Liver (tissue), 9 donors: ENCODE data around the gene RFPL4A. TPM values are rescaled to one million over a fixed set of nuclear protein-coding genes. Genes with fewer than 3 reads are reported as not detected.

ENCODE experiments used
- DNase-seq: peaks from one replicate; pipeline ENCODE4 v3.0.0-alpha.2; 2017; ENCODE audit warnings: low spot score
- H3K27ac ChIP-seq, 2 donors: one replicate each; pipeline ENCODE4 v1.7.0; 2013; ENCODE audit warnings: inconsistent platforms in 2 of 2, low read length in 2 of 2, control low read depth in 1 of 2, low read depth in 1 of 2, mild to moderate bottlenecking in 1 of 2
- H3K27me3 ChIP-seq, 4 donors: one replicate each; pipeline versions ENCODE4 v1.6.1 to v1.7.0; 2013; ENCODE audit warnings: low read length in 3 of 4, inconsistent platforms in 1 of 4, mild to moderate bottlenecking in 1 of 4, moderate library complexity in 1 of 4; ENCODE audit not compliant: control insufficient read depth in 4 of 4, insufficient read depth in 4 of 4
- H3K36me3 ChIP-seq, 4 donors: one replicate each; pipeline versions ENCODE4 v1.6.1 to v1.7.0; 2013; ENCODE audit warnings: low read length in 3 of 4, mild to moderate bottlenecking in 3 of 4, low read depth in 1 of 4, moderate library complexity in 1 of 4; ENCODE audit not compliant: control insufficient read depth in 4 of 4, insufficient read depth in 3 of 4
- H3K4me1 ChIP-seq, 4 donors: one replicate each; pipeline versions ENCODE4 v1.6.1 to v1.7.0; 2013; ENCODE audit warnings: low read length in 3 of 4, mild to moderate bottlenecking in 3 of 4, moderate library complexity in 1 of 4; ENCODE audit not compliant: control insufficient read depth in 4 of 4, insufficient read depth in 4 of 4
- H3K4me3 ChIP-seq, 3 donors: one replicate each; pipeline versions ENCODE4 v1.6.1 to v1.7.0; 2013; ENCODE audit warnings: low read length in 3 of 3, control low read depth in 1 of 3, low read depth in 1 of 3, mild to moderate bottlenecking in 1 of 3
- H3K9ac ChIP-seq, 2 donors: one replicate each; pipeline ENCODE4 v1.7.0; 2013; ENCODE audit warnings: low read length in 2 of 2, mild to moderate bottlenecking in 2 of 2, moderate library complexity in 2 of 2, control low read depth in 1 of 2, low read depth in 1 of 2
- H3K9me3 ChIP-seq, 4 donors: one replicate each; pipeline versions ENCODE4 v1.6.1 to v1.7.0; 2013; ENCODE audit warnings: low read length in 3 of 4; ENCODE audit not compliant: control insufficient read depth in 4 of 4
- EGR1 ChIP-seq, 2 donors: IDR thresholded peaks; 2 replicates each; pipeline ENCODE4 v1.6.1; 2016 to 2018; ENCODE audit warnings: antibody characterized with exemption in 2 of 2, low read depth in 2 of 2
- FOXA1 ChIP-seq: IDR thresholded peaks from 2 replicates; pipeline ENCODE4 v1.6.1; 2016; ENCODE audit warnings: antibody characterized with exemption
- FOXA2 ChIP-seq: IDR thresholded peaks from 2 replicates; pipeline ENCODE4 v1.6.1; 2016; ENCODE audit warnings: antibody characterized with exemption
- GABPA ChIP-seq, 2 donors: IDR thresholded peaks in 1 of 2; conservative IDR thresholded peaks in 1 of 2; 2 replicates each; pipeline ENCODE4 v1.6.1; 2016; ENCODE audit warnings: antibody characterized with exemption in 2 of 2, mild to moderate bottlenecking in 1 of 2, moderate library complexity in 1 of 2
- HNF4A ChIP-seq, 2 donors: conservative IDR thresholded peaks; 2 replicates each; pipeline ENCODE4 v1.6.1; 2016; ENCODE audit warnings: antibody characterized with exemption in 2 of 2, mild to moderate bottlenecking in 2 of 2
- HNF4G ChIP-seq: IDR thresholded peaks from 2 replicates; pipeline ENCODE4 v1.6.1; 2016; ENCODE audit warnings: antibody characterized with exemption
- JUND ChIP-seq, 2 donors: IDR thresholded peaks; 2 replicates each; pipeline ENCODE4 v1.6.1; 2016; ENCODE audit warnings: antibody characterized with exemption in 2 of 2
- NR2F2 ChIP-seq: IDR thresholded peaks from 2 replicates; pipeline ENCODE4 v1.6.1; 2016; ENCODE audit warnings: antibody characterized with exemption
- RAD21 ChIP-seq, 2 donors: IDR thresholded peaks; 2 replicates each; pipeline ENCODE4 v1.6.1; 2016; ENCODE audit warnings: antibody characterized with exemption in 2 of 2, mild to moderate bottlenecking in 2 of 2
- RXRA ChIP-seq, 2 donors: IDR thresholded peaks; 2 replicates each; pipeline ENCODE4 v1.6.1; 2017 to 2018; ENCODE audit warnings: antibody characterized with exemption in 2 of 2, mild to moderate bottlenecking in 1 of 2
- TAF1 ChIP-seq: conservative IDR thresholded peaks from 2 replicates; pipeline ENCODE4 v1.6.1; 2016; ENCODE audit warnings: antibody characterized with exemption, mild to moderate bottlenecking
- YY1 ChIP-seq: IDR thresholded peaks from 2 replicates; pipeline ENCODE4 v1.6.1; 2016; ENCODE audit warnings: antibody characterized with exemption, mild to moderate bottlenecking
- WGBS: extraction: QIAGEN DNeasy Blood & Tissue Kit; methylation state at CpG from one replicate; pipeline ENCODE4 v1.1.7; 2013; 5-methylcytosine and 5-hydroxymethylcytosine counted together
- polyA plus RNA-seq, 2 donors: library from polyadenylated mRNA; stranded (reverse) in 1 of 2; unstranded in 1 of 2; fragments of 200-250 nt in 1 of 2; fragments of >200 nt in 1 of 2; fragmentation: Nextera tagmentation in 1 of 2; extraction: Ambion mirVana in 1 of 2; gene quantifications; one replicate each; pipeline versions ENCODE4 v1.2.1 to v1.2.3, GENCODE V29; 2013 to 2015
- total RNA-seq, 2 donors: library from RNA; depleted of rRNA; stranded (reverse); fragments of >200 nt; gene quantifications; one replicate each; pipeline ENCODE4 v1.2.3, GENCODE V29; 2014
- TF ChIP-seq, protein P1 (sequence below): IDR thresholded peaks from 2 replicates; pipeline ENCODE4 v1.6.1; 2016; ENCODE audit warnings: antibody characterized with exemption
- TF ChIP-seq, protein P2 (sequence below): fragments of 150-350 bp; IDR thresholded peaks from 2 replicates; pipeline ENCODE4 v1.5.1; 2017; ENCODE audit warnings: improper control_type of control experiment, low read depth, low read length; ENCODE audit not compliant: missing input control
- TF ChIP-seq, protein P3 (sequence below): IDR thresholded peaks from 2 replicates; pipeline ENCODE4 v1.6.1; 2016; ENCODE audit warnings: antibody characterized with exemption
- TF ChIP-seq, protein P4 (sequence below): IDR thresholded peaks from 2 replicates; pipeline ENCODE4 v1.6.1; 2016; ENCODE audit warnings: antibody characterized with exemption
- donor health status: healthy.
- donor health status: healthy.
- donor health status: healthy.
- donor health status: healthy.
- donor health status: healthy.

Gene RFPL4A
- total and polyA plus RNA-seq, 4 donors: 0.12 to 0.82 TPM; not detected in 2

DNA sequence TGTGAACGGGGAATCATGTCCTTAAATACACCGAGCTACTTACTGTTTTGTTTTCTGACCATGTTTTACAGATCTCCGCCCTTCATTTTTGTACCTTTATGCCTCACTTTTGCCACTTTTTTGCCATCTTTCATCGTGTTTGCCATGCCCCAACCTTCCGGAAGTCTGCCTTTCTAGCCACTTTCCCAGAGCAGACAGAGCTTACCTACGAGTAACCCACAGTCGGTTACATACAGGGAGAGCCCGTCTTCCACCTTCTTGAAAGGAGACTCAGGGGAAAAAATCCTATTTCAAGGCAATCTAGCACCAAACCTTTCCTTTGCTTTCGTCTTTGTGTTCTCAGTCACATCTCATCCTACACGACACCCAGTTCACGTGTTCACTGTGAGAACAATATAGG lies 36.1 kb downstream of the RFPL4A start:
- Histone ChIP-seq H3K9ac (no peak overlapping the region), H3K27me3 (no peaks in the 10 kb centered on the region), H3K9me3 (no peaks in the 10 kb centered on the region), H3K27ac (no peak overlapping the region), H3K4me1 (no peaks in the 10 kb centered on the region), H3K36me3 (no peaks in the 10 kb centered on the region), H3K4me3 (no peak overlapping the region)
- 89% methylated on average over 11 of the region's 11 CpGs for WGBS
- TF ChIP-seq, protein P1, sequence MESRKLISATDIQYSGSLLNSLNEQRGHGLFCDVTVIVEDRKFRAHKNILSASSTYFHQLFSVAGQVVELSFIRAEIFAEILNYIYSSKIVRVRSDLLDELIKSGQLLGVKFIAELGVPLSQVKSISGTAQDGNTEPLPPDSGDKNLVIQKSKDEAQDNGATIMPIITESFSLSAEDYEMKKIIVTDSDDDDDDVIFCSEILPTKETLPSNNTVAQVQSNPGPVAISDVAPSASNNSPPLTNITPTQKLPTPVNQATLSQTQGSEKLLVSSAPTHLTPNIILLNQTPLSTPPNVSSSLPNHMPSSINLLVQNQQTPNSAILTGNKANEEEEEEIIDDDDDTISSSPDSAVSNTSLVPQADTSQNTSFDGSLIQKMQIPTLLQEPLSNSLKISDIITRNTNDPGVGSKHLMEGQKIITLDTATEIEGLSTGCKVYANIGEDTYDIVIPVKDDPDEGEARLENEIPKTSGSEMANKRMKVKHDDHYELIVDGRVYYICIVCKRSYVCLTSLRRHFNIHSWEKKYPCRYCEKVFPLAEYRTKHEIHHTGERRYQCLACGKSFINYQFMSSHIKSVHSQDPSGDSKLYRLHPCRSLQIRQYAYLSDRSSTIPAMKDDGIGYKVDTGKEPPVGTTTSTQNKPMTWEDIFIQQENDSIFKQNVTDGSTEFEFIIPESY: no peak
- DNase-seq: no peak

DNA sequence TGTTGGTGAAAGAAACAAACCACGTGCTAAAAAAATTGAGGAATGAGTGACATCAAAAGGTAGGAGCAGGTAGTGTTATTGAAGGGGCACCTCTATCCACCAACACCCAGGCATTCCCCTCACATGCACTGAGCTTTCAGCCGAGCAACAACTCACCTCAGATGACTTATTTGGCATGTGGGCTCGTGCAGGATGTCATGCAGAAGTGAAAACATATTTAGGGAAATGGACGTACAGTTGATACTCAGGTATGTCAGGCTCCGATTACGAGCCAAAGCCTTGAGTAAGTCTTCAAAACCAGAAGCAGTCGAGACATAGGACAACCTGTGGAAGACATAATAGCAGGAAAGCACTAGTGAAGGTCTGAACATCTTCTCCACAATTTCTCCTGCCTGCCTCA lies 42.5 kb downstream of the RFPL4A start:
- no peaks in the 10 kb centered on the region for H3K9me3 ChIP-seq
- no peaks in the 10 kb centered on the region for H3K4me1 ChIP-seq
- no peak overlapping the region for H3K9ac ChIP-seq
- no peak overlapping the region for H3K4me3 ChIP-seq
- no peak overlapping the region for H3K27ac ChIP-seq
- WGBS: 80% methylated on average over 7 of the region's 7 CpGs
- H3K27me3 ChIP-seq: no peaks in the 10 kb centered on the region
- H3K36me3 ChIP-seq: no peaks in the 10 kb centered on the region
- TF ChIP-seq HNF4A (conservative IDR thresholded peaks at IDR 0.05): no peak
- TF ChIP-seq GABPA (IDR thresholded peaks at IDR 0.05 in 1 of 2, conservative IDR thresholded peaks at IDR 0.05 in 1 of 2): no peak
- TF ChIP-seq EGR1 (IDR thresholded peaks at IDR 0.05; ENCODE audit: low read depth in 2 of 2): no peak
- no peak for TF ChIP-seq NR2F2
- TF ChIP-seq, protein P2, sequence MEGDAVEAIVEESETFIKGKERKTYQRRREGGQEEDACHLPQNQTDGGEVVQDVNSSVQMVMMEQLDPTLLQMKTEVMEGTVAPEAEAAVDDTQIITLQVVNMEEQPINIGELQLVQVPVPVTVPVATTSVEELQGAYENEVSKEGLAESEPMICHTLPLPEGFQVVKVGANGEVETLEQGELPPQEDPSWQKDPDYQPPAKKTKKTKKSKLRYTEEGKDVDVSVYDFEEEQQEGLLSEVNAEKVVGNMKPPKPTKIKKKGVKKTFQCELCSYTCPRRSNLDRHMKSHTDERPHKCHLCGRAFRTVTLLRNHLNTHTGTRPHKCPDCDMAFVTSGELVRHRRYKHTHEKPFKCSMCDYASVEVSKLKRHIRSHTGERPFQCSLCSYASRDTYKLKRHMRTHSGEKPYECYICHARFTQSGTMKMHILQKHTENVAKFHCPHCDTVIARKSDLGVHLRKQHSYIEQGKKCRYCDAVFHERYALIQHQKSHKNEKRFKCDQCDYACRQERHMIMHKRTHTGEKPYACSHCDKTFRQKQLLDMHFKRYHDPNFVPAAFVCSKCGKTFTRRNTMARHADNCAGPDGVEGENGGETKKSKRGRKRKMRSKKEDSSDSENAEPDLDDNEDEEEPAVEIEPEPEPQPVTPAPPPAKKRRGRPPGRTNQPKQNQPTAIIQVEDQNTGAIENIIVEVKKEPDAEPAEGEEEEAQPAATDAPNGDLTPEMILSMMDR: no peak
- TF ChIP-seq FOXA1: no peak
- TF ChIP-seq RAD21 (IDR thresholded peaks at IDR 0.05): peak in 1 of 2 donors; percentile 8
- no peak for TF ChIP-seq HNF4G
- no peak for DNase-seq

DNA sequence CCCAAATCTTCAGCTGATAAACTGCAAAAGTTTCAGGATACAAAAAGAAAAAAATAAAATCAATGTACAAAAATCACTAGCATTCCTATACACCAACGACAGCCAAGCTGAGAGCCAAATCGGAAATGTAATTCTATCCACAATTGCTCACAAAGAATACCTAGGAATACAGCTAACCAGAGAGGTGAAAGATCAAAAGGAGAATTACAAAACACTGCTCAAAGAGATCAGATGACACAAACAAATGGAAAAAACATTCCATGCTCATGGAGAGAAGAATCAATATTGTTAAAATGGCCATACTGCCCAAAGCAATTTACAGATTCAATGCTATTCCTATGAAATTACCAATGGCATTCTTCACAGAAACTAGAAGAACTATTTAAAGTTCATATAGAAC lies 43.4 kb downstream of the RFPL4A start:
- Histone ChIP-seq H3K9ac (no peak overlapping the region), H3K27me3 (no peaks in the 10 kb centered on the region), H3K4me1 (no peaks in the 10 kb centered on the region), H3K9me3 (no peaks in the 10 kb centered on the region), H3K36me3 (no peaks in the 10 kb centered on the region), H3K27ac (no peak overlapping the region), H3K4me3 (no peak overlapping the region)
- no peak for DNase-seq
- WGBS: 40% methylated on average over 2 of the region's 2 CpGs
- no peak for TF ChIP-seq JUND (IDR thresholded peaks at IDR 0.05)
- TF ChIP-seq, protein P3, sequence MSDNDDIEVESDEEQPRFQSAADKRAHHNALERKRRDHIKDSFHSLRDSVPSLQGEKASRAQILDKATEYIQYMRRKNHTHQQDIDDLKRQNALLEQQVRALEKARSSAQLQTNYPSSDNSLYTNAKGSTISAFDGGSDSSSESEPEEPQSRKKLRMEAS: no peak
- TF ChIP-seq FOXA2: no peak
- TF ChIP-seq, protein P4, sequence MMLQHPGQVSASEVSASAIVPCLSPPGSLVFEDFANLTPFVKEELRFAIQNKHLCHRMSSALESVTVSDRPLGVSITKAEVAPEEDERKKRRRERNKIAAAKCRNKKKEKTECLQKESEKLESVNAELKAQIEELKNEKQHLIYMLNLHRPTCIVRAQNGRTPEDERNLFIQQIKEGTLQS: no peak
- no peak for TF ChIP-seq NR2F2
- TF ChIP-seq RAD21 (IDR thresholded peaks at IDR 0.05): no peak
- peak; percentile 75 for TF ChIP-seq YY1
- TF ChIP-seq FOXA1: no peak
- TF ChIP-seq, protein P2: no peak
- no peak for TF ChIP-seq EGR1 (IDR thresholded peaks at IDR 0.05; ENCODE audit: low read depth in 2 of 2)
- TF ChIP-seq, protein P1: peak; percentile 20
- peak in 1 of 2 donors; percentile 32 for TF ChIP-seq HNF4A (conservative IDR thresholded peaks at IDR 0.05)
- TF ChIP-seq TAF1: no peak
- no peak for TF ChIP-seq GABPA (IDR thresholded peaks at IDR 0.05 in 1 of 2, conservative IDR thresholded peaks at IDR 0.05 in 1 of 2)
- no peak for TF ChIP-seq HNF4G
- peak in 1 of 2 donors; percentile 41 for TF ChIP-seq RXRA (IDR thresholded peaks at IDR 0.05)
